ENCODE results near the gene RNASEH2B.

RNASEH2B gene

DNA sequence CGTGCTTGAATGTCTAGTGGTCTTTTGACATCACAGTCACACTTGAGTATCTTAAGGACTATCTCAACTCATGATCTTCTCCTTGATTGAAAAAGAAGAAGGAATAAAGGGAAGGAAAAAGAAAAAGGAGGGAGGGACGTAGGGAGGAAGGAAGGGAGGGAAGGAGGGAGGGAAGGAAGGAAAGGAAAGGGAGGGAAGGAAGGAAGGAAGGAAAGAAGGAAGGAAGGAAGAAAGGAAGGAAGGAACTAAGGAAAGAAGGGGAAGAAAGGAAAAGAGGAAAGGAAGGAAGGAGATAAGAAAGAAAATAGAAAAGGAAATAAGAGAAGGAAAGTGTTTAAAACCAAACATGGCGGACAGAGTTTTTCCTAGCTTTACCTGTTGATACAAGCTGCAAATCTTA lies 64.7 kb downstream of the RNASEH2B start:
- no peak overlapping the region for H3K4me3 ChIP-seq (ENCODE audit: low read depth, low read length)
- DNase-seq (ENCODE audit: low read depth), result no peak
- TF ChIP-seq, protein P1, sequence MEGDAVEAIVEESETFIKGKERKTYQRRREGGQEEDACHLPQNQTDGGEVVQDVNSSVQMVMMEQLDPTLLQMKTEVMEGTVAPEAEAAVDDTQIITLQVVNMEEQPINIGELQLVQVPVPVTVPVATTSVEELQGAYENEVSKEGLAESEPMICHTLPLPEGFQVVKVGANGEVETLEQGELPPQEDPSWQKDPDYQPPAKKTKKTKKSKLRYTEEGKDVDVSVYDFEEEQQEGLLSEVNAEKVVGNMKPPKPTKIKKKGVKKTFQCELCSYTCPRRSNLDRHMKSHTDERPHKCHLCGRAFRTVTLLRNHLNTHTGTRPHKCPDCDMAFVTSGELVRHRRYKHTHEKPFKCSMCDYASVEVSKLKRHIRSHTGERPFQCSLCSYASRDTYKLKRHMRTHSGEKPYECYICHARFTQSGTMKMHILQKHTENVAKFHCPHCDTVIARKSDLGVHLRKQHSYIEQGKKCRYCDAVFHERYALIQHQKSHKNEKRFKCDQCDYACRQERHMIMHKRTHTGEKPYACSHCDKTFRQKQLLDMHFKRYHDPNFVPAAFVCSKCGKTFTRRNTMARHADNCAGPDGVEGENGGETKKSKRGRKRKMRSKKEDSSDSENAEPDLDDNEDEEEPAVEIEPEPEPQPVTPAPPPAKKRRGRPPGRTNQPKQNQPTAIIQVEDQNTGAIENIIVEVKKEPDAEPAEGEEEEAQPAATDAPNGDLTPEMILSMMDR (conservative IDR thresholded peaks at IDR 0.05; ENCODE audit: low read depth, low read length), result no peak

DNA sequence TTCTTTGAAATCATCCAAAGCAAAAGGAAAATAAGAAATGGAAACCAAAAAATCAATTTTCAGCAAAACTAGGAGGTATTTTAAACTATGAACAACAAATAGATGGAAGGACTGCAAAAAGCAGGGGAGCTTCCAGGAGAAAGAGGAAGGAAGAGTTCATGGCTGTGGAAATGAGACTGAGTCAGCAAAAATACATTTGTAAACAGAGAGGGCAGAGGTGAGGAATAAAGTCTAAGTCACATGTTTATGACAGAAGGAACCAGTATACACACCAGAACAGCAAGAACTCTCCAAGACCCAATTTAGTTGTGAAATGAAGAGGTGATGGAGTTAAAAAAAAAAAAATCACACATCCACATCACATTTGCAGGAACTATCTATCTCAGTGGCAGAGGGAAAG lies 69.6 kb downstream of the RNASEH2B start:
- TF ChIP-seq, protein P1 (conservative IDR thresholded peaks at IDR 0.05; ENCODE audit: low read depth, low read length), result no peak
- H3K4me3 ChIP-seq (ENCODE audit: low read depth, low read length), result no peak overlapping the region
- peak; percentile 39 for DNase-seq (ENCODE audit: low read depth)

DNA sequence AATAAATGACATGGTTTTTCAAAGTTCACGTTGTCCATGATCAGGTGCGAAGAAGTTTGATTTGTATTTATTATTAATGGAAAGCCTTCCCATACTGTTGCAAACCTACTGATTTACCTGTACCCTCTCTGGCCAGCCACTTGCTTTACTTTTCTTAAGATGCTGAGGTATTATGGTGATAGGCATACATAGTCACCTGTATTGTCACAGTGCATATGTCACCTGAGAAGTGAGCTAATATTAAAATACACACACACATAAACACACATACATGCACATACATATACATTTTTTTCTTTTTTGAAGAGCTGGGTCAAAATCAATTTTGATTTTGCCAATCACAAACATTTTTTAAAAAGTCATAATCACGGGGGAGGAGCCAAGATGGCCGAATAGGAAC lies 72.1 kb downstream of the RNASEH2B start:
- TF ChIP-seq, protein P1 (conservative IDR thresholded peaks at IDR 0.05; ENCODE audit: low read depth, low read length), result no peak
- DNase-seq (ENCODE audit: low read depth), result no peak
- no peak overlapping the region for H3K4me3 ChIP-seq (ENCODE audit: low read depth, low read length)

DNA sequence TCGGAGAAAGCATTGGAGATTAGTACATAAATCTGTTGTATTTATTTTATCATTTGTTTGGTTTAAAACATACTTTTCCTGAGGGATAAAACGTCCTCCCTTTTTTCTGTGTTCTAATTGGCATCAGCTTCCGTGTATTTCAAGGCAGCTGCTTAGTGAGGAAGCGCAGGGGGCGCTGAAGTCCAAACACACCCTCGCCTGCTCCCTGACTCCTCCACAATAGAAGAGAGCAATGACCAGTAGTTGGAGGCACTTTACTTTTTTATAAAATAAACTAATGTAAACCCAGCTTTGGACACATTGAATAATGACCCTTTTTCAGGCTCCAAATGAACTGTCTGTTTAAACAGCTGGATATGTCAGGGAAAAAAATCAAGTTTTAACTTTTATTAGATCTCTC lies 79.9 kb downstream of the RNASEH2B start:
- TF ChIP-seq, protein P1 (conservative IDR thresholded peaks at IDR 0.05; ENCODE audit: low read depth, low read length), result peak; percentile 50
- peak; percentile 50 for DNase-seq (ENCODE audit: low read depth)
- no peak overlapping the region for H3K4me3 ChIP-seq (ENCODE audit: low read depth, low read length)

DNA sequence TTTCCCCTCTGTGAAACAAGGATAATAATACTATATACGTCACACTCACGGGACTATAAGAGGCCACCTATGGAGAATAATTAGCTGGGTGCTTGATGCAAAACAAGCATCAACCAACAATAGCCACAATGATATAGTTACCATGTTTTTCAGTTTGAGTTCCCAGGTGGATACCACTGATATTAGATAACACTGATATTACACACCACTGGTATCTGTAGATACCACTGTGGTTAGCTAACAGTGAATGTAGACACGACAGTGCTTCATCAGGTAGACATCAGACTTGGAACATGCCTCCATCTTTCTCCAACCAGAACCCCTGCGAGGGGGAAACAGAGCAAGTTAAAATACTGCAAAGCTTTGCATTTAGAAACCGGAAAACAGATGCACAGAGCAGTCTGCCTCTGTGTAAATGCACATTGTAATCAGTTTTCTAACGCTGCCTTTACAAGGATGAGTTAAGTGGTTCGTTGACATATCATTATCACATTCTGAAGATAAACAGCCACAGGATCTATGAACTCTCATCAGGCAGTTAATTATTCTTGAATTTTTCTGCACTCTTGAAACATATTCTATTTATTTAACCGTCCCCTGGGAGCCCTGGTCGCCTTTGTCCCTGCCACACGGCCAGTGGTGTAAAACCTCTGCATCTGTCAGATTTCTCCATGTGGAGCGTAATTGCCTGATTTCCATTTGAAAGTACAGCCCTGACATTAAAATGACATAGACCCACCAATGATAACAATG lies 80.7 kb downstream of the RNASEH2B start:
- TF ChIP-seq, protein P1 (conservative IDR thresholded peaks at IDR 0.05; ENCODE audit: low read depth, low read length), result no peak
- H3K4me3 ChIP-seq (ENCODE audit: low read depth, low read length), result peak overlapping the region; percentile 6
- no peak for DNase-seq (ENCODE audit: low read depth)

DNA sequence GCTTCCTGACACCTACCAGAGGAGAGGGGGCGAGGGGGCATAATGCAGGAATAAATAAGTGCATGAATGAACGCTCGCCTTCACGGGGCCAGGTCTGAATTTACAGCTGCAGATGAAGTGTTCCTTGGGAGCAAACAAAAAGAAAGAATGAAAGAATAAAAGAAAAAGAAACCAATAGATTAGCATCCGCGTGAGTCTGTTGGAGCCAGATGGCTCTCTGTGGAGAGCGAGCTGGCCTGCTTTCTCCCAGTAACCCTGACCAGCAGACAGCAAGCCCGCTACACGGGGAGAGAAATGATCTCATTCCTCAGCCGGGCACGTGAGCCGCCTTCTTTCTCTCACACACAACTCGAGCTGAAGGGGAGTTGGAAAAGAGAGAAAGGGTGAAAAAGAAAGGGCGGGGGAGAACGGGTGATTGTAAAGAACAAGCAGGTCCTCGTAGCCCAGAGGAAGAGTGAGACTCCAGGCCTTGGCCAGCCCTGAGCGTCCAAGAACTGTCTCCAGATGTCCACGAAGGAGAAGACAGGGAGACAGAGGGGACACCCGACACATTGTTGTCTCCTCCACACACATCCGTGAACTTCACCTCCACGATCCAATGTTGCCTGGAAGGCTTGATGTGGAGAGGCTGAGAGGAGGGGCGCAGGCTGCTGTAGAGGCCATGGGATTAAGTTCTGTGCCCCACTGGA lies 81.4 kb downstream of the RNASEH2B start:
- TF ChIP-seq, protein P1 (conservative IDR thresholded peaks at IDR 0.05; ENCODE audit: low read depth, low read length), result no peak
- peak; percentile 78 for DNase-seq (ENCODE audit: low read depth)
- H3K4me3 ChIP-seq (ENCODE audit: low read depth, low read length), result peak overlapping the region; percentile 6

All from choroid plexus epithelial cell (primary cell).